GM12892 (cell line): ENCODE measurements around the gene DACT3.

Experiments
- POLR2A ChIP-seq: IDR thresholded peaks from 2 replicates; pipeline ENCODE4 v1.6.1; 2011; ENCODE audit warnings: low read depth, low read length, control low read depth
- POLR2AphosphoS5 ChIP-seq: IDR thresholded peaks from 2 replicates; pipeline ENCODE4 v1.6.1; 2011; ENCODE audit warnings: low read depth, low read length, control low read depth

DNA sequence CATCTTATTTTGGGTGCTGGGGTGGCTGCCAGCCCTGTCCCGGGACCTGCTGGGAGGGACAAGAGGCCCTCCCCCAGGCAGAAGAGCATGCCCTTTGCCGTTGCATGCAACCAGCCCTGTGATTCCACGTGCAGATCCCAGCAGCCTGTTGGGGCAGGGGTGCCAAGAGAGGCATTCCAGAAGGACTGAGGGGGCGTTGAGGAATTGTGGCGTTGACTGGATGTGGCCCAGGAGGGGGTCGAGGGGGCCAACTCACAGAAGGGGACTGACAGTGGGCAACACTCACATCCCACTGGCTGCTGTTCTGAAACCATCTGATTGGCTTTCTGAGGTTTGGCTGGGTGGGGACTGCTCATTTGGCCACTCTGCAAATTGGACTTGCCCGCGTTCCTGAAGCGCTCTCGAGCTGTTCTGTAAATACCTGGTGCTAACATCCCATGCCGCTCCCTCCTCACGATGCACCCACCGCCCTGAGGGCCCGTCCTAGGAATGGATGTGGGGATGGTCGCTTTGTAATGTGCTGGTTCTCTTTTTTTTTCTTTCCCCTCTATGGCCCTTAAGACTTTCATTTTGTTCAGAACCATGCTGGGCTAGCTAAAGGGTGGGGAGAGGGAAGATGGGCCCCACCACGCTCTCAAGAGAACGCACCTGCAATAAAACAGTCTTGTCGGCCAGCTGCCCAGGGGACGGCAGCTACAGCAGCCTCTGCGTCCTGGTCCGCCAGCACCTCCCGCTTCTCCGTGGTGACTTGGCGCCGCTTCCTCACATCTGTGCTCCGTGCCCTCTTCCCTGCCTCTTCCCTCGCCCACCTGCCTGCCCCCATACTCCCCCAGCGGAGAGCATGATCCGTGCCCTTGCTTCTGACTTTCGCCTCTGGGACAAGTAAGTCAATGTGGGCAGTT lies 51.2 kb downstream of the DACT3 start:
- 0 out of 2 replicates have a peak, but pooled peaks have one; percentile 39 for TF ChIP-seq POLR2AphosphoS5
- TF ChIP-seq POLR2A = no peak; the same call in 1 of the 2 replicates
